IPS DF 19.7 (cell line): ENCODE measurements around the gene IFNGR1.

ENCODE experiments used
- DNase-seq: peaks from one replicate; pipeline ENCODE4 v3.0.0-alpha.2; 2013; ENCODE audit warnings: low read depth, low spot score

IFNGR1 gene

GRCh38 chr6:137155830-137156229 lies 63.4 kb downstream of the IFNGR1 start:
- DNase-seq, result no peak

- no peak for DNase-seq
These were observed 69.1 kb downstream of the IFNGR1 start for GRCh38 chr6:137150072-137150471.

DNA sequence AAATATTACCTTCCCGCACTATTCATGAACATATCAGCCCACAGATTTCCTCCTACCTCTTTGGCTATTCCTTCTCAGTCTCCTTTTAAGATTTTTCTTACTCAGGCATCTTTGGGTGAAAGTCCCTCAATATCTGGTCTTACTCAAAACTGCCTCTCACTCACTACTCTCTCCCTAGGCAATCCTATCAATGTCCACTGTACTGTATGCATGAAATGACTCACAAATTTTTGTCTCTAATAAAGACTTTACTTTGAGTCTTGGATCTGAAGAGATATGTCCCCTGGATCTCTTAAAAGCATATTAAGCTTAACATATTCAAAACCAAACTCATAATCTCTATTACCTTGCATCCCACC lies 70.2 kb downstream of the IFNGR1 start:
- no peak for DNase-seq

DNA sequence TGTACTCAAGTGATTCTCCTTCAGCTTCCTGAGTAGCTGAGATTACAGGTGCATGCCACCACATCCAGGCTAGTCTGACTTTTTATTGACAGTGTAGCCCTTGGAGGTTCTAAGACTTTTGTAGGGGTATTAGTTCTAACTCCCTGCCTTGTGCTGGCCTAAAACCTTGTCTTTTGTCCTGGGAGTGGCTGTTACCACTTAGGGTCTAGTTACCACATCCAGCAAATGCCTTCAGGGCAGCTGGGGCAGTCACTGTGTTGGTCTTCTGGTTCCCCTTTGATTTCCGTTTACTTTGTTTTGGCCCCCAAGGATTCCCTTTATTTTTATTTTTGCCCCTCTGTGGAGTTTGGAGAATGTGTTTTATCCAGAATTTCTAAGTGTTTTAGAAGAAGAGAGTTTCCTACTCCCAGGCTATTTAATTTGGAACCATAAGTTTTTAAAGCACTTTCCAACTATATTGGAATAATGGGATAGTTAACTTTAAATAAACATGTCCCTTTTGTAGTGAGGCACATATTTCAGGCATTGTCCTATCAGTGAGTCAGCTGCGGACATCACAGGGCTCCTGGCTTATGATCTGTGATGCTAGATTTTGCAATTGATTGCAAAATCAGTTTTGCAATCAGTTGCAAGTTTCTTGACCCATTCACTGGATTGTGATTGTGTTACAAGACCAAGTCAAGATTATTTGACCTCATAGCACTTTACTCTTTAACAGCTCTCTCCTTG lies 70.7 kb downstream of the IFNGR1 start:
- DNase-seq, result no peak
